PC-9 (cell line): ENCODE data around the gene PHLPP1.

ENCODE experiments used
- CTCF ChIP-seq: fragments of 200-600 bp; sonication (generic); conservative IDR thresholded peaks from 2 replicates; pipeline ENCODE4 v1.6.1; 2017; ENCODE audit warnings: mixed run types, antibody characterized with exemption, mild to moderate bottlenecking, moderate library complexity
- EZH2 ChIP-seq: fragments of 200-600 bp; sonication (generic); IDR thresholded peaks from 2 replicates; pipeline ENCODE4 v1.8.0; 2017; ENCODE audit warnings: antibody characterized with exemption, low read depth

- TF ChIP-seq CTCF (no peak), EZH2 (no peak)
Observed at GRCh38 chr18:62975785-62976184, 260.4 kb downstream of the PHLPP1 start.
